Smooth muscle cell (in vitro differentiated cells): ENCODE results near the gene GHRL. TPM values are rescaled to one million over a fixed set of nuclear protein-coding genes. Genes with fewer than 3 reads are reported as not detected.
A peak's percentile ranks its signal among the peaks of the same experiment; 100 is the strongest.

ENCODE experiments used
- DNase-seq: peaks from one replicate; lab custom pipeline; 2025; ENCODE audit not compliant: unreplicated experiment; lab: John Stamatoyannopoulos, UW
- H2AFZ ChIP-seq: fragments of 200-600 bp; sonication (generic); 2 replicates; pipeline ENCODE4 v1.6.0; 2016; ENCODE audit warnings: antibody characterized with exemption, low read depth, mild to moderate bottlenecking
- H3F3A ChIP-seq: fragments of 200-600 bp; sonication (generic); 2 replicates; pipeline ENCODE4 v1.6.0; 2017; ENCODE audit warnings: antibody characterized with exemption, low read depth
- H3K27ac ChIP-seq: fragments of 200-600 bp; sonication (generic); 2 replicates; pipeline ENCODE4 v1.5.1; 2016; ENCODE audit warnings: low read depth, mild to moderate bottlenecking
- H3K27me3 ChIP-seq: fragments of 200-600 bp; sonication (generic); 2 replicates; pipeline ENCODE4 v1.6.1; 2016; ENCODE audit warnings: low read depth, mild to moderate bottlenecking
- H3K36me3 ChIP-seq: fragments of 200-600 bp; sonication (generic); 2 replicates; pipeline ENCODE4 v1.5.1; 2016; ENCODE audit warnings: low read depth
- H3K4me1 ChIP-seq: fragments of 200-600 bp; sonication (generic); 2 replicates; pipeline ENCODE4 v1.5.1; 2016; ENCODE audit warnings: low read depth
- H3K4me2 ChIP-seq: fragments of 200-600 bp; sonication (generic); 2 replicates; pipeline ENCODE4 v1.6.0; 2016; ENCODE audit warnings: mild to moderate bottlenecking
- H3K4me3 ChIP-seq: fragments of 200-600 bp; sonication (generic); 2 replicates; pipeline ENCODE4 v1.5.1; 2016; ENCODE audit warnings: mild to moderate bottlenecking
- H3K79me2 ChIP-seq: fragments of 200-600 bp; sonication (generic); 2 replicates; pipeline ENCODE4 v1.6.0; 2016; ENCODE audit warnings: low read depth, mild to moderate bottlenecking
- H3K9ac ChIP-seq: fragments of 200-600 bp; sonication (generic); 2 replicates; pipeline ENCODE4 v1.6.0; 2016; ENCODE audit warnings: low read depth
- H3K9me3 ChIP-seq: fragments of 200-600 bp; sonication (generic); replicated peaks from 2 replicates; pipeline ENCODE4 v1.5.1; 2016; ENCODE audit warnings: low read depth
- H4K20me1 ChIP-seq: fragments of 200-600 bp; sonication (generic); 2 replicates; pipeline ENCODE4 v1.6.0; 2016; ENCODE audit warnings: low read depth
- CTCF ChIP-seq: fragments of 200-600 bp; sonication (generic); IDR thresholded peaks from 2 replicates; pipeline ENCODE4 v1.5.1; 2017; ENCODE audit warnings: borderline replicate concordance, mild to moderate bottlenecking, antibody characterized with exemption; ENCODE audit not compliant: insufficient read depth, poor library complexity, severe bottlenecking
- WGBS: methylation state at CpG from one replicate; pipeline ENCODE4 v1.1.7; 2016; ENCODE audit warnings: low lambda C conversion rate; 5-methylcytosine and 5-hydroxymethylcytosine counted together
- polyA plus RNA-seq: library from polyadenylated mRNA; unstranded; fragments of >200 nt; fragmentation: Nextera tagmentation; extraction: Ambion mirVana; gene quantifications from 2 replicates; pipeline ENCODE4 v1.2.1, GENCODE V29; 2016
- total RNA-seq: library from RNA; depleted of rRNA; stranded (reverse); fragments of >200 nt; gene quantifications from 2 replicates; pipeline ENCODE4 v1.2.3, GENCODE V29; 2014

The GHRL gene
- total and polyA plus RNA-seq, 2 experiments from 2014 or later, result 0.45 TPM; not detected in 1

- Histone ChIP-seq H3K27me3 (no peaks in the 10 kb centered on the region), H3K4me1 (peaks cover 4% of the 10 kb centered on the region), H3K27ac (no peak overlapping the region), H4K20me1 (peaks cover 85% of the 10 kb centered on the region), H3K36me3 (peaks cover 7% of the 10 kb centered on the region), H3K9ac (no peak overlapping the region), H3K79me2 (peaks cover 42% of the 10 kb centered on the region), H2AFZ (no peak overlapping the region), H3F3A (no peaks in the 10 kb centered on the region), H3K4me3 (no peak overlapping the region), H3K9me3 (no peaks in the 10 kb centered on the region), H3K4me2 (no peak overlapping the region)
- 95% methylated on average over 7 of the region's 7 CpGs for WGBS
- TF ChIP-seq CTCF, result no peak
- no peak for DNase-seq
Measured at GRCh38 chr3:10255835-10256234, 36.9 kb downstream of the GHRL start.

- Histone ChIP-seq H3K9me3 (no peaks in the 10 kb centered on the region), H3K4me3 (no peak overlapping the region), H3K27me3 (no peaks in the 10 kb centered on the region), H2AFZ (no peak overlapping the region), H3K27ac (no peak overlapping the region), H4K20me1 (peaks cover 81% of the 10 kb centered on the region), H3K9ac (no peak overlapping the region), H3K4me1 (peaks cover 23% of the 10 kb centered on the region), H3K36me3 (no peaks in the 10 kb centered on the region), H3K79me2 (peaks cover 54% of the 10 kb centered on the region), H3F3A (peaks cover 9% of the 10 kb centered on the region), H3K4me2 (no peak overlapping the region)
- 99% methylated on average over 3 of the region's 3 CpGs for WGBS
- DNase-seq, result no peak
- TF ChIP-seq CTCF, result no peak
Measured at GRCh38 chr3:10253731-10254130, 39.0 kb downstream of the GHRL start.

GRCh38 chr3:10251006-10251405, 41.7 kb downstream of the GHRL start:
- H3K4me3 ChIP-seq, result peak overlapping the region; percentile 60

More at GRCh38 chr3:10251006-10251405, 41.7 kb downstream of the GHRL start:
- Histone ChIP-seq H2AFZ (no peak overlapping the region), H4K20me1 (peaks cover 56% of the 10 kb centered on the region), H3K9me3 (no peaks in the 10 kb centered on the region), H3K79me2 (peaks cover 44% of the 10 kb centered on the region), H3K9ac (no peak overlapping the region), H3K27ac (no peak overlapping the region), H3K36me3 (no peaks in the 10 kb centered on the region), H3F3A (peaks cover 9% of the 10 kb centered on the region), H3K4me1 (peaks cover 23% of the 10 kb centered on the region), H3K27me3 (no peaks in the 10 kb centered on the region), H3K4me2 (peak overlapping the region; percentile 87)
- TF ChIP-seq CTCF, result no peak
- WGBS, result 94% methylated on average over 3 of the region's 3 CpGs
- DNase-seq, result no peak
